GM12874 (cell line): ENCODE data around the gene ABHD6.

Source experiments
- CTCF ChIP-seq: IDR thresholded peaks from 2 replicates; pipeline ENCODE4 v1.5.1; 2011; ENCODE audit warnings: low read depth, mild to moderate bottlenecking, control low read depth, low read length, moderate library complexity; ENCODE audit not compliant: insufficient read depth

ABHD6 gene

GRCh38 chr3:58324391-58325390 lies 87.1 kb downstream of the ABHD6 start:
- no peak for TF ChIP-seq CTCF

- TF ChIP-seq CTCF = no peak
Measured at GRCh38 chr3:58325525-58325992, 88.0 kb downstream of the ABHD6 start.

GRCh38 chr3:58326267-58326900 lies 88.8 kb downstream of the ABHD6 start:
- TF ChIP-seq CTCF = no peak

- TF ChIP-seq CTCF = no peak
Measured at GRCh38 chr3:58329150-58329921, 91.7 kb downstream of the ABHD6 start.

- no peak for TF ChIP-seq CTCF
Measured at GRCh38 chr3:58329922-58330413, 92.4 kb downstream of the ABHD6 start.

GRCh38 chr3:58331593-58332152 lies 94.1 kb downstream of the ABHD6 start:
- no peak for TF ChIP-seq CTCF
